IMR-90 (cell line): Measurements from ENCODE around the gene ZNF778.

Experiments
- CTCF ChIP-seq: conservative IDR thresholded peaks from 2 replicates; pipeline ENCODE4 v1.5.1; 2012; ENCODE audit warnings: mild to moderate bottlenecking, low read depth, low read length, improper control_type of control experiment
- POLR2A ChIP-seq: IDR thresholded peaks from 2 replicates; pipeline ENCODE4 v1.6.1; 2012; ENCODE audit warnings: mild to moderate bottlenecking, low read depth, low read length

- TF ChIP-seq CTCF (no peak), POLR2A (no peak)
Measured at GRCh38 chr16:89274561-89275283, 57.2 kb downstream of the ZNF778 start.
